Activated T-helper 1 cell treated with anti-CD3 and anti-CD28 coated beads, Interleukin-2, amount 50 U/mL, for 16 hours (primary cell): ENCODE data around the gene ELF5.

Experiments used
- DNase-seq, 2 donors: peaks; one replicate each; pipeline ENCODE4 v3.0.0-alpha.2; 2020; ENCODE audit warnings: low read depth in 1 of 2, low spot score in 1 of 2

Gene ELF5

GRCh38 chr11:34522188-34522587 is 8.6 kb upstream of the ELF5 start:
- DNase-seq: no peak

- no peak for DNase-seq
These were observed 7.7 kb upstream of the ELF5 start for GRCh38 chr11:34521265-34521664.

- no peak for DNase-seq
These were observed 6.1 kb upstream of the ELF5 start for GRCh38 chr11:34519595-34520235.

GRCh38 chr11:34516247-34517040 is 2.9 kb upstream of the ELF5 start:
- DNase-seq: no peak

- no peak for DNase-seq
These were observed 1.0 kb upstream of the ELF5 start for GRCh38 chr11:34514597-34514996.

- DNase-seq: peak in 1 of 2 donors; percentile 15
These were observed 533 bp downstream of the ELF5 start for GRCh38 chr11:34512840-34513681.

GRCh38 chr11:34510673-34511072 is 2.9 kb downstream of the ELF5 start:
- DNase-seq: no peak

- DNase-seq: no peak
These were observed 3.4 kb downstream of the ELF5 start for GRCh38 chr11:34510218-34510617.

- DNase-seq: no peak
These were observed 4.2 kb downstream of the ELF5 start for GRCh38 chr11:34509336-34509876.

GRCh38 chr11:34508524-34508923 is 5.1 kb downstream of the ELF5 start:
- DNase-seq: no peak

- DNase-seq: no peak
These were observed 6.0 kb downstream of the ELF5 start for GRCh38 chr11:34507610-34508009.

- no peak for DNase-seq
These were observed 6.4 kb downstream of the ELF5 start for GRCh38 chr11:34507156-34507555.

GRCh38 chr11:34505874-34506273 is 7.7 kb downstream of the ELF5 start:
- DNase-seq: no peak

GRCh38 chr11:34502949-34503348 is 10.6 kb downstream of the ELF5 start:
- no peak for DNase-seq

- DNase-seq: no peak
These were observed 11.6 kb downstream of the ELF5 start for GRCh38 chr11:34501949-34502348.

GRCh38 chr11:34501500-34501899 is 12.1 kb downstream of the ELF5 start:
- no peak for DNase-seq

GRCh38 chr11:34499719-34500500 is 13.7 kb downstream of the ELF5 start:
- DNase-seq: no peak

- DNase-seq: no peak
These were observed 17.7 kb downstream of the ELF5 start for GRCh38 chr11:34495724-34496377.

- DNase-seq: no peak
These were observed 18.3 kb downstream of the ELF5 start for GRCh38 chr11:34495239-34495723.

GRCh38 chr11:34493926-34494595 is 19.5 kb downstream of the ELF5 start:
- no peak for DNase-seq
